GM18505 (cell line): Measurements from ENCODE around the gene EOGT.

Experiments used
- ATAC-seq: cut with Tn5 transposase; IDR thresholded peaks from one replicate; pipeline ENCODE4 v1.9.1; 2021; ENCODE audit not compliant: unreplicated experiment
- POLR2A ChIP-seq: IDR thresholded peaks from 4 replicates; pipeline ENCODE4 v1.6.1; 2011; ENCODE audit warnings: borderline replicate concordance; ENCODE audit not compliant: insufficient read depth, insufficient read length; ENCODE audit errors: extremely low read depth

The EOGT gene

GRCh38 chr3:68953816-68954444 lies 59.6 kb downstream of the EOGT start:
- ATAC-seq = no peak
- TF ChIP-seq POLR2A = no peak

GRCh38 chr3:68945225-68945624 lies 68.3 kb downstream of the EOGT start:
- TF ChIP-seq POLR2A = no peak
- no peak for ATAC-seq

- no peak for ATAC-seq
- no peak for TF ChIP-seq POLR2A
These were observed 69.6 kb downstream of the EOGT start for GRCh38 chr3:68943753-68944500.

- ATAC-seq = no peak
- TF ChIP-seq POLR2A = no peak
These were observed 72.4 kb downstream of the EOGT start for GRCh38 chr3:68941055-68941454.

GRCh38 chr3:68936856-68937255 lies 76.6 kb downstream of the EOGT start:
- ATAC-seq = no peak

GRCh38 chr3:68935778-68936177 lies 77.7 kb downstream of the EOGT start:
- no peak for TF ChIP-seq POLR2A
- no peak for ATAC-seq

More at GRCh38 chr3:68936856-68937255, 76.6 kb downstream of the EOGT start:
- TF ChIP-seq POLR2A = no peak

- no peak for TF ChIP-seq POLR2A
- ATAC-seq = no peak
These were observed 81.9 kb downstream of the EOGT start for GRCh38 chr3:68931406-68932149.
